GM18499 (cell line): ENCODE results near the gene NHERF2.
"Not testable (repeated sequence)": the region's sequence is repeated elsewhere in the genome, so short reads cannot be mapped to it uniquely, and the experiment has no call there.

Experiments
- ATAC-seq: cut with Tn5 transposase; IDR thresholded peaks from one replicate; pipeline ENCODE4 v1.9.1; 2021; ENCODE audit warnings: moderate number of reproducible peaks; ENCODE audit not compliant: insufficient read depth, unreplicated experiment

Gene NHERF2

GRCh38 chr16:2025251-2025650 lies 1.5 kb upstream of the NHERF2 start:
- ATAC-seq = no peak

GRCh38 chr16:2025878-2026460 lies 733 bp upstream of the NHERF2 start:
- no peak for ATAC-seq

GRCh38 chr16:2027024-2028010 lies 615 bp downstream of the NHERF2 start:
- no peak for ATAC-seq

DNA sequence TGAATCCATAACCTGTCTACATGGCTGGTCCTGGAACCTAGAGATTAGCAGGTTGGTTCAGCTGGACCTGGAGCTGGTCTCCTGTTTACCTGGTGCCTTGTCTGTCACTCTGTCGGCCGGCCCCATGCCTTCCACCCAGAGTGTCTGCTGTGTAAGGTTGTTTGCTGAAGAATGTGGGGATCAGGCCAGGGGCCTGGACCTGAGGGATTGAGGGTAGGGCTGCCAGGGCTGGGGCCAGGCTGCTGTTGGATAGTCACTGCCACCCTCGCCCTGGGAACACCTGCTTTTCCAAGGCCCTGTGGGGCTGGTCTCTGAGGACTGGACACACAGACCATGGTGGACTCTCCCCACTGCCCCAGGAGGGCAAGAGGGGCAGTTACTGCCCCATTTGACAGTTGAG lies 1.4 kb downstream of the NHERF2 start:
- ATAC-seq = no peak

GRCh38 chr16:2028620-2029220 lies 2.0 kb downstream of the NHERF2 start:
- no peak for ATAC-seq

- ATAC-seq = no peak
Observed at GRCh38 chr16:2029350-2029749, 2.6 kb downstream of the NHERF2 start.

DNA sequence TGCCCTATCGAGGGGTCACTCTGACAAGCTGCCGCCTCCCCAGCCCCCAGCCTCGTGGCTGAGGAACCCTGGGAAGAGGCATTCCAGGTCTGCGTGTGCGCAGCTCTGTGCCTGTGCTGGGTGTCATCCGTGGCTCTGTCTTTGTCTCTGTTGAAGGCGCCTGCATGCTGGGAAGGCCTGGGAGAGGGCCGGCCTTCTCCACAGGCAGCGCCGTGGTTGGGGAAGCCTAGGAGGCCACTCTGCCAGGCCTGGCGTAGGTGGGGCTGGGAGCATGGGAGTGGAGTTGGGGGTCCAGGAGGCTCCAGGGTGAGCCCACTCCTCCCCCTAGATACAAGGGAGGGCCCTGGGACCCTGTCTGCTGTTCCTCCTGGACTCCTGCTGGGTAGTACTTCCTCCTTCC lies 3.3 kb downstream of the NHERF2 start:
- ATAC-seq = no peak

GRCh38 chr16:2031081-2031577 lies 4.4 kb downstream of the NHERF2 start:
- ATAC-seq = no peak

GRCh38 chr16:2032285-2033056 lies 5.8 kb downstream of the NHERF2 start:
- no peak for ATAC-seq

DNA sequence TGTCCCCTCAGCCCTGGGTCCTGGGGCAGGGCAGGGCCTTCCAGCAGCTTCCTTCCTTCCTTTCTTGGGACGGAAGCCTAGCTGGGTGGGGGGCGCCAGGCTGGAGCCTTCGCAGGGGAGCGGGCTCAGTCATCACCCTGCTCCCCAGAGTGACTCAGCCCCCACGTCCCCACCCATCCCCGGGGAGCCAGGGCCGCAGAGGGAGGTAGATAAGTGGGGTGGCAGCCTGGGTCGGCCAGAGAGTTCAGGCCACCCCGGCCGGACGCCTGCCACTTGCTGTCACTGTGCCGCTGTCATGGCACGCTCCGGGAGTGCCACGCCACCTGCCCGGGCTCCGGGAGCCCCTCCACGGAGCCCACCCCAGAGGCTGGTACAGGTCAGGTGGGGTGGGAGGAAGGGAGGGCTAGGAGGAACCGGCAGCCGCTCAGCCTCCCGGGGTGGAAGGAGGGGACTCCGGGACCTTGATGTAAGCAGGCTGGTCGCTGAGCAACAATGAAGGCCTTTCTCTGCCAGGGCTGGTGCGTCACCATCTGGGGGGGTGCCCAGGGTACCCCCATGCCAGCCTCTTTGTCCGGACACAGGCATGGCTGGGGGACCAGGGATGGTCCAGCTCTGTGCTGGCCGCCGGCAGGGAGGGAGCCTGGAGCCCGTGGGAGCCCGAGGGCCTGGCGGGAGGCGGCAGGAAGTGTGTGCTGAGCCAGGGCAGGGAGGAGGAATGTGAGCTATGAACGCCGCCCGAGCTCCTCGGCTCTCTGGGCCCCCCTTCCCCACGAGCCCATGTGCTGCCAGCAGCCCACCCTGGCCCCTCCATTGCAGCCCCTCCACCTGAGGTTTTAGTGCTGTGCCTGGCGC lies 6.6 kb downstream of the NHERF2 start:
- ATAC-seq = no peak

- not testable (repeated sequence) for ATAC-seq
Observed at GRCh38 chr16:2033909-2034695, 7.4 kb downstream of the NHERF2 start.

DNA sequence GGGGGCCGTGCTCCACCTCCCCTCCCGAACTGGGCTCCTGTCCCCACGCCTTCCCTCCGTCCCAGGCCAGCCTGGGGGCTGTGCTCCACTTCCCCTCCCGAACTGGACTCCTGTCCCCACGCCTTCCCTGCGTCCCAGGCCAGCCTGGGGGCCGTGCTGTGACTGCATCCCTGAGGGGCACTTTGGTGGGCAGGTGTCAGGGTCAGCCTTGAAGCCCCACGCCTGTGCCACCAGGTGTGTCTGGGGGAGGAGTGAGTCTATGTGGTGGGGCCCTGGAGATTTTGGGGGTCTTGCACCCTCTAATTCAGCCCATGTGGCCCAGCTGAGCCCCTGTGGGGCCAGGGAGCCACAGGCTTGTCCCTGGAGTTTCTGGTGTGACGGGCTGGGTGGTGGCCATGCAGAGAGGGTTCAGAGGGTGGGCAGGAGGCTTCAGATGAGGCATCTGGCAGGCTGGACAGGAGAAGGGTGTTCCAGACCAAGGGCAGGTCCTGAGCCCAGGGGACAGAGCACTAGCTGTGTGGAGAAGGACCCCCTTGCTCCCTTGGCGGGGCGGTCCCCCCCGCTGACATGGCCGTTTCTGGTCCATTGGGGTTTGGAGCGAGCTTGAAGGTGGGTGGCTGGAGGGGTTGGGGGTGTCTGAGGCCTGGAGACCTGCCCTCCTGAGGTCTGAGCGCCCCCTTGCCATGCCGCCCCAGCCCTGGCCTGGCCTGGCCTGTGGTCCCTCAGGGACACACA lies 8.2 kb downstream of the NHERF2 start:
- ATAC-seq = no peak

- no peak for ATAC-seq
Observed at GRCh38 chr16:2035431-2036199, 8.9 kb downstream of the NHERF2 start.

- no peak for ATAC-seq
Observed at GRCh38 chr16:2036200-2036966, 9.7 kb downstream of the NHERF2 start.

- no peak for ATAC-seq
Observed at GRCh38 chr16:2037115-2037514, 10.4 kb downstream of the NHERF2 start.

DNA sequence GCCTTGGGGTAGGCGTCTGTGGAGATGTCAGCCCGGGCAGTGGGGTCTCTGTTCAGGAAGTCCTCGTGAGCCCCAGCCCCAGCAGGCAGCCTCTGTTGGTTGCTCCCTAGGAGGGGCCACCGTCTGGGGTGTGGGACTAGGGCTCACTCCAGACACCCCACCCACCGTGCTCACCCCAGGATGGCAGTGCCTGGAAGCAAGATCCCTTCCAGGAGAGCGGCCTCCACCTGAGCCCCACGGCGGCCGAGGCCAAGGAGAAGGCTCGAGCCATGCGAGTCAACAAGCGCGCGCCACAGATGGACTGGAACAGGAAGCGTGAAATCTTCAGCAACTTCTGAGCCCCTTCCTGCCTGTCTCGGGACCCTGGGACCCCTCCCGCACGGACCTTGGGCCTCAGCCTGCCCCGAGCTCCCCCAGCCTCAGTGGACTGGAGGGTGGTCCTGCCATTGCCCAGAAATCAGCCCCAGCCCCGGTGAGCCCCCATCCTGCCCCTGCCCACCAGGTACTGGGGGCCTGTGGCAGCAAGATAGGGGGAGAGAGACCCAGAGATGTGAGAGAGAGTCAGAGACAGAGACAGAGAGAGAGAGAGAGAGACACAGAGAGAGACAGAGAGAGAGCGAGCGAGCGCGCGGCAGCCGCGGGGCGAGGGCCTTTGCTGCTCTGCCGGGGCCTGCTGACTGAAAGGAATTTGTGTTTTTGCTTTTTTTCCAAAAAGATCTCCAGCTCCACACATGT lies 11.1 kb downstream of the NHERF2 start:
- ATAC-seq = no peak
